ENCODE data around the gene PDF. TPM values are rescaled to one million over a fixed set of nuclear protein-coding genes. Genes with fewer than 3 reads are reported as not detected.

The PDF gene
- total and polyA plus RNA-seq, 2 of the 13 experiments (the other 11 are each of a cell fraction or from before 2014, with no cell fraction given) = 12.4 to 48.8 TPM

- TF ChIP-seq GATAD2A (CRISPR knock-in tag; IDR thresholded peaks at IDR 0.05) = peak; percentile 74
- TF ChIP-seq ZNF17 (CRISPR knock-in tag; IDR thresholded peaks at IDR 0.05) = no peak
- no peak for TF ChIP-seq MAF1 (CRISPR knock-in tag; IDR thresholded peaks at IDR 0.05; ENCODE audit: borderline replicate concordance)
- peak in 1 of 2 experiments; percentile 71; a peak in 2 of 4 replicates for TF ChIP-seq KLF16 (CRISPR knock-in tag; IDR thresholded peaks at IDR 0.05)
- peak; percentile 11; the same call in 1 of the 2 replicates for TF ChIP-seq ARNT2 (CRISPR knock-in tag; IDR thresholded peaks at IDR 0.05; ENCODE audit: low read depth)
- TF ChIP-seq NFKBIZ (CRISPR knock-in tag; IDR thresholded peaks at IDR 0.05) = no peak
- TF ChIP-seq ZNF607 (CRISPR knock-in tag; IDR thresholded peaks at IDR 0.05; ENCODE audit: borderline replicate concordance) = no peak
- peak; percentile 88 for TF ChIP-seq RXRB (CRISPR knock-in tag; IDR thresholded peaks at IDR 0.05; ENCODE audit: borderline replicate concordance)
- no peak for TF ChIP-seq JARID2 (CRISPR knock-in tag; IDR thresholded peaks at IDR 0.05; ENCODE audit: insufficient replicate concordance)
- TF ChIP-seq ZNF839 (CRISPR knock-in tag; IDR thresholded peaks at IDR 0.05; ENCODE audit: borderline replicate concordance) = no peak
- no peak for TF ChIP-seq ZNF773 (CRISPR knock-in tag; IDR thresholded peaks at IDR 0.05; ENCODE audit: borderline replicate concordance)
- TF ChIP-seq ISX (CRISPR knock-in tag; conservative IDR thresholded peaks at IDR 0.05) = no peak
- TF ChIP-seq, protein P1, sequence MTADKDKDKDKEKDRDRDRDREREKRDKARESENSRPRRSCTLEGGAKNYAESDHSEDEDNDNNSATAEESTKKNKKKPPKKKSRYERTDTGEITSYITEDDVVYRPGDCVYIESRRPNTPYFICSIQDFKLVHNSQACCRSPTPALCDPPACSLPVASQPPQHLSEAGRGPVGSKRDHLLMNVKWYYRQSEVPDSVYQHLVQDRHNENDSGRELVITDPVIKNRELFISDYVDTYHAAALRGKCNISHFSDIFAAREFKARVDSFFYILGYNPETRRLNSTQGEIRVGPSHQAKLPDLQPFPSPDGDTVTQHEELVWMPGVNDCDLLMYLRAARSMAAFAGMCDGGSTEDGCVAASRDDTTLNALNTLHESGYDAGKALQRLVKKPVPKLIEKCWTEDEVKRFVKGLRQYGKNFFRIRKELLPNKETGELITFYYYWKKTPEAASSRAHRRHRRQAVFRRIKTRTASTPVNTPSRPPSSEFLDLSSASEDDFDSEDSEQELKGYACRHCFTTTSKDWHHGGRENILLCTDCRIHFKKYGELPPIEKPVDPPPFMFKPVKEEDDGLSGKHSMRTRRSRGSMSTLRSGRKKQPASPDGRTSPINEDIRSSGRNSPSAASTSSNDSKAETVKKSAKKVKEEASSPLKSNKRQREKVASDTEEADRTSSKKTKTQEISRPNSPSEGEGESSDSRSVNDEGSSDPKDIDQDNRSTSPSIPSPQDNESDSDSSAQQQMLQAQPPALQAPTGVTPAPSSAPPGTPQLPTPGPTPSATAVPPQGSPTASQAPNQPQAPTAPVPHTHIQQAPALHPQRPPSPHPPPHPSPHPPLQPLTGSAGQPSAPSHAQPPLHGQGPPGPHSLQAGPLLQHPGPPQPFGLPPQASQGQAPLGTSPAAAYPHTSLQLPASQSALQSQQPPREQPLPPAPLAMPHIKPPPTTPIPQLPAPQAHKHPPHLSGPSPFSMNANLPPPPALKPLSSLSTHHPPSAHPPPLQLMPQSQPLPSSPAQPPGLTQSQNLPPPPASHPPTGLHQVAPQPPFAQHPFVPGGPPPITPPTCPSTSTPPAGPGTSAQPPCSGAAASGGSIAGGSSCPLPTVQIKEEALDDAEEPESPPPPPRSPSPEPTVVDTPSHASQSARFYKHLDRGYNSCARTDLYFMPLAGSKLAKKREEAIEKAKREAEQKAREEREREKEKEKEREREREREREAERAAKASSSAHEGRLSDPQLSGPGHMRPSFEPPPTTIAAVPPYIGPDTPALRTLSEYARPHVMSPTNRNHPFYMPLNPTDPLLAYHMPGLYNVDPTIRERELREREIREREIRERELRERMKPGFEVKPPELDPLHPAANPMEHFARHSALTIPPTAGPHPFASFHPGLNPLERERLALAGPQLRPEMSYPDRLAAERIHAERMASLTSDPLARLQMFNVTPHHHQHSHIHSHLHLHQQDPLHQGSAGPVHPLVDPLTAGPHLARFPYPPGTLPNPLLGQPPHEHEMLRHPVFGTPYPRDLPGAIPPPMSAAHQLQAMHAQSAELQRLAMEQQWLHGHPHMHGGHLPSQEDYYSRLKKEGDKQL (CRISPR knock-in tag; IDR thresholded peaks at IDR 0.05; ENCODE audit: low read depth) = 0 out of 2 replicates have a peak, but pooled peaks have one; percentile 13
- peak; percentile 53; the same call in 1 of the 2 replicates for TF ChIP-seq RFX3 (CRISPR knock-in tag; IDR thresholded peaks at IDR 0.05)
- TF ChIP-seq THYN1 (CRISPR knock-in tag; IDR thresholded peaks at IDR 0.05; ENCODE audit: borderline replicate concordance, low read depth) = no peak
- TF ChIP-seq ZNF570 (CRISPR knock-in tag; IDR thresholded peaks at IDR 0.05; ENCODE audit: borderline replicate concordance) = no peak
- no peak for TF ChIP-seq RFXANK (CRISPR knock-in tag; IDR thresholded peaks at IDR 0.05)
- TF ChIP-seq ZNF577 (CRISPR knock-in tag; IDR thresholded peaks at IDR 0.05; ENCODE audit: borderline replicate concordance, low read depth) = no peak
Observed at GRCh38 chr16:69326172-69326873, 4.1 kb downstream of the PDF start (continued).
